ENCODE data around the gene B3GNT7. TPM values are rescaled to one million over a fixed set of nuclear protein-coding genes. Genes with fewer than 3 reads are reported as not detected.

B3GNT7 gene
- total and polyA plus RNA-seq, 2 of the 8 experiments (the other 6 are each of a cell fraction or from before 2014, with no cell fraction given) = 26.4 to 73.1 TPM

GRCh38 chr2:231379266-231380215 lies 16.0 kb upstream of the B3GNT7 start:
- H3K18ac ChIP-seq (ENCODE audit: extremely low read depth, low read length) = peak overlapping the region; percentile 66; the same call in 1 of the 2 replicates
- H3K23me2 ChIP-seq (ENCODE audit: low read depth, low read length) = peaks cover 8% of the 10 kb centered on the region; the same call in 1 of the 2 replicates
- H4K20me1 ChIP-seq (replicated peaks in 1 of 2; ENCODE audit: control insufficient read depth in 1 of 2, insufficient read depth in 2 of 2, low read length in 2 of 2) = no peaks in the 10 kb centered on the region
- no peaks in the 10 kb centered on the region for H3K79me1 ChIP-seq (ENCODE audit: low read depth, low read length)
- peak overlapping the region; percentile 55 for H3K4ac ChIP-seq (replicated peaks; ENCODE audit: insufficient read length, low read depth, low read length)
- H3K9me3 ChIP-seq (ENCODE audit: insufficient read depth in 2 of 2, low read depth in 1 of 2, low read length in 1 of 2) = 0 out of 4 replicates have a peak, but pooled peaks cover 0 to under 1% of the 10 kb centered on the region in 2 experiments
- H2BK5ac ChIP-seq (ENCODE audit: low read depth, low read length) = peak overlapping the region; percentile 49; the same call in 1 of the 2 replicates
- H2BK12ac ChIP-seq (ENCODE audit: low read depth, low read length) = peak overlapping the region; percentile 98
- no peak overlapping the region for H3K9ac ChIP-seq (replicated peaks in 1 of 4; ENCODE audit: extremely low read depth in 1 of 4, low read depth in 3 of 4, low read length in 3 of 4)
- H3K14ac ChIP-seq (ENCODE audit: insufficient read length) = no peak overlapping the region
- POLR2A ChIA-PET (ENCODE audit: partially characterized antibody) = interaction anchor here (1.2 kb wide), 1 partner anchor 73 kb away, joined by 5 read pairs; no protein-coding TSS in a partner anchor
- no peak overlapping the region for H4K5ac ChIP-seq (ENCODE audit: insufficient read length, low read depth, low read length)
- peak overlapping the region; percentile 98 for H2BK20ac ChIP-seq (ENCODE audit: low read length)
- H2AK5ac ChIP-seq (ENCODE audit: low read depth, low read length) = peak overlapping the region; percentile 43
- H3K27me3 ChIP-seq (replicated peaks in 1 of 4; ENCODE audit: control insufficient read depth in 3 of 4, extremely low read depth in 1 of 4, insufficient read depth in 3 of 4, low read length in 3 of 4) = no peaks in the 10 kb centered on the region; a peak in 2 of 7 replicates
- no peak overlapping the region for H2AFZ ChIP-seq (ENCODE audit: low read length)
- no peak for DNase-seq (ENCODE audit: low read depth in 1 of 2, low spot score in 2 of 2)
- no peak overlapping the region for H3K4me2 ChIP-seq (ENCODE audit: insufficient read depth in 1 of 2, low read depth in 2 of 2, low read length in 2 of 2)
- no peak overlapping the region for H3K23ac ChIP-seq (ENCODE audit: insufficient read length)
- no peak overlapping the region; the same call in 1 of the 2 replicates for H3K27ac ChIP-seq (ENCODE audit: low read depth, low read length)
- no peak for FAIRE-seq
- no peak overlapping the region for H3K56ac ChIP-seq (replicated peaks; ENCODE audit: insufficient read length, low read depth, low read length)
- H3K4me1 ChIP-seq (replicated peaks in 1 of 4; ENCODE audit: control insufficient read depth in 3 of 4, insufficient read depth in 4 of 4, low read length in 3 of 4) = peaks cover 4 to 20% (median 13%) of the 10 kb centered on the region in 4 experiments
- TF ChIP-seq ASH2L (IDR thresholded peaks at IDR 0.05; ENCODE audit: low read length) = no peak
- TF ChIP-seq MAFK (IDR thresholded peaks at IDR 0.05; ENCODE audit: low read depth, low read length) = no peak
- no peak for TF ChIP-seq RFX5 (IDR thresholded peaks at IDR 0.05; ENCODE audit: borderline replicate concordance, low read depth, low read length)
- no peak for TF ChIP-seq KDM5A (IDR thresholded peaks at IDR 0.05; ENCODE audit: low read length)
- no peak for TF ChIP-seq BACH1 (IDR thresholded peaks at IDR 0.05; ENCODE audit: low read length)
- no peak for TF ChIP-seq PHF8 (conservative IDR thresholded peaks at IDR 0.05; ENCODE audit: low read depth, low read length)
- TF ChIP-seq EP300 (IDR thresholded peaks at IDR 0.05; ENCODE audit: borderline replicate concordance in 1 of 2, low read depth in 2 of 2, low read length in 2 of 2) = no peak
- no peak for TF ChIP-seq EGR1 (IDR thresholded peaks at IDR 0.05; ENCODE audit: borderline replicate concordance, low read depth, low read length)
- peak overlapping the region; percentile 75 for H4K91ac ChIP-seq (replicated peaks; ENCODE audit: insufficient read length, low read length)
- H4K8ac ChIP-seq (ENCODE audit: extremely low read depth, insufficient read depth, low read length) = peak overlapping the region; percentile 16; the same call in 1 of the 2 replicates
- H3K36me3 ChIP-seq (ENCODE audit: control insufficient read depth in 2 of 4, insufficient read depth in 4 of 4, low read length in 3 of 4) = no peaks in the 10 kb centered on the region
- peak overlapping the region; percentile 88 for H2BK15ac ChIP-seq (ENCODE audit: low read length)
- CTCF ChIA-PET (ENCODE audit: partially characterized antibody) = interaction anchor here (1.2 to 26.8 kb wide), 2 partner anchors 8 to 21 kb away, joined by 4 to 617 read pairs; partner anchors contain the start of gene B3GNT7
- no peak overlapping the region for H3K4me3 ChIP-seq (ENCODE audit: extremely low read depth in 1 of 4, insufficient read depth in 2 of 4, low read depth in 3 of 4, low read length in 4 of 4)
- 88% methylated on average over 19 of the region's 21 CpGs; no CpG with 5 or more reads in 1 of the 2 experiments for WGBS, 2 experiments (ENCODE audit: extremely low coverage in 1 of 2, insufficient coverage in 1 of 2, insufficient read length in 1 of 2, insufficient replicate concordance in 2 of 2, low coverage in 1 of 2, low lambda C conversion rate in 2 of 2, missing lambda C conversion rate in 1 of 2)
- no peak overlapping the region for H2BK120ac ChIP-seq (replicated peaks; ENCODE audit: low read depth, low read length)
- no peaks in the 10 kb centered on the region for H3K79me2 ChIP-seq (ENCODE audit: control insufficient read depth in 1 of 2, insufficient read depth in 2 of 2, low read length in 2 of 2)
